MCF 10A (cell line): ENCODE measurements around the gene DOCK9. TPM values are rescaled to one million over a fixed set of nuclear protein-coding genes. Genes with fewer than 3 reads are reported as not detected.

ENCODE experiments used
- BruUV-seq: library from RNA; stranded (reverse); fragments of 400-500 nt; replicated peaks from 2 replicates; lab custom pipeline; 2021; lab: Mats Ljungman, UMichigan
- CTCF ChIA-PET: fragments of 300-600 bp; sonication (Branson Sonifier 250); formaldehyde crosslinking; extraction: SDS; loops from one replicate; lab custom pipeline; 2021; ENCODE audit warnings: antibody characterized with exemption, inconsistent platforms; lab: Yijun Ruan, JAX
- POLR2A ChIA-PET: fragments of 300-600, 350-650 bp; sonication (Branson Sonifier 250); formaldehyde crosslinking; extraction: SDS; loops from one replicate; lab custom pipeline; 2020; ENCODE audit warnings: antibody characterized with exemption, inconsistent platforms; lab: Yijun Ruan, JAX
- DNase-seq: peaks from one replicate; pipeline ENCODE4 v3.0.0-alpha.2; 2018; ENCODE audit not compliant: unreplicated experiment
- H3K27ac Mint-ChIP-seq: one replicate; pipeline ENCODE4 v1.8.0; 2022; ENCODE audit warnings: mild to moderate bottlenecking, low read depth, mixed read lengths; ENCODE audit not compliant: unreplicated experiment
- H3K27me3 Mint-ChIP-seq: one replicate; pipeline ENCODE4 v1.8.0; 2022; ENCODE audit warnings: mixed read lengths; ENCODE audit not compliant: insufficient read depth, unreplicated experiment
- H3K36me3 Mint-ChIP-seq: one replicate; pipeline ENCODE4 v1.8.0; 2022; ENCODE audit warnings: mild to moderate bottlenecking, moderate library complexity, mixed read lengths; ENCODE audit not compliant: insufficient read depth, unreplicated experiment
- H3K4me1 Mint-ChIP-seq: one replicate; pipeline ENCODE4 v1.8.0; 2022; ENCODE audit warnings: mixed read lengths; ENCODE audit not compliant: insufficient read depth, unreplicated experiment
- H3K4me3 Mint-ChIP-seq: one replicate; pipeline ENCODE4 v1.8.0; 2022; ENCODE audit warnings: mild to moderate bottlenecking, moderate library complexity, mixed read lengths; ENCODE audit not compliant: unreplicated experiment
- H3K9me3 Mint-ChIP-seq: one replicate; pipeline ENCODE4 v1.8.0; 2022; ENCODE audit warnings: mixed read lengths; ENCODE audit not compliant: unreplicated experiment
- intact Hi-C: fragments of 100-400 bp; cut with micrococcal nuclease; formaldehyde crosslinking; loops from 2 replicates; pipeline ENCODE4 v1.14.1; 2022
- total RNA-seq: library from RNA; stranded (reverse); gene quantifications from 2 replicates; pipeline ENCODE4 v1.2.3, GENCODE V29; 2022
- TF ChIP-seq, protein P1 (sequence below): fragments of 200-600 bp; IDR thresholded peaks from one replicate; pipeline ENCODE4 v1.8.0; 2022; ENCODE audit warnings: antibody characterized with exemption, mild to moderate bottlenecking; ENCODE audit not compliant: unreplicated experiment

The DOCK9 gene
- total RNA-seq, 1 experiment from 2014 or later = 77.0 TPM

DNA sequence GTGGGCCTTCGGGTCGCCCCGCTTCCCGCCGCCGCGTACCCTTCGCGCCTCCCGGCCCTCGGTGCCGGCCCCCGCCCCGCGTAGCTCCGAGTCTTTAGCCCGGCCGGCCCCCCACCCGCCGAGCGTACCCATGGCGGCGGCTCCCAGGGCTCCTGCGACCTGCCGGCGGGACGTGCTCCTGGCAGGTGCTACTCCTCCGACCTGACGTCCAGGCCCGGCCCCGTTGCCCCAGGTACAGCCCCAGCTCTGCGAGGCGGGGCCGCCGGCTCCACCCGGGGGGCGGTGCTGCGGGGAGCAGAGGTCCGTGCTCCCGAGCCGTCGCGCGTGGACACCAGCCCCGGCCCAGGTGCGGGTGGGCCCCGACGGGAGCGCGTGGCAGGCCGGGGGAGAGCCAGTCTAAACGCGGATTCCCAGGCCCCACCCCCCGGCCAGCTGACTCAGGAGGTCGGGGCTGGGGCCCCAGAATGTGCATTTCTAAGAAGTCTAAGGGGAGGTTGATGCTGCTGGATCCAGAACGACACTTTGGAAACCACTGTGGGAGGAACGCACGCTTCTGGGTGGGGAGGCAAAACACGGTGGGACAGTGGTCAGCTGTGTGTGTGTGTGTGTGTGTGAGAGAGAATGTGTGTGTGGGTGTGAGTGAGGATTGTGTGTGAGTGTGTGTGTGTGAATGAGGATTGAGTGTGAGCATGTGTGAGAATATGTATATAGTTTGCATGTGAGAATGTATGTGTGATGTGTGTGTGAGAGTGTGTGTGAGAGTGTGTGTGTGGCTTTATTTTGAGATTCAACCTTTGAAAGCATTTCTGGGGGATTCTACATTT, 225.2 kb downstream of the DOCK9 start, which contains the start of gene SLC15A1:
SLC15A1 (minus strand) TSS at position 206 of the 824 bp plus-strand sequence; CDS start at position 132, 74 bp downstream.
- H3K9me3 Mint-ChIP-seq = peaks cover 9% of the 10 kb centered on the region
- no peaks in the 10 kb centered on the region for H3K27me3 Mint-ChIP-seq
- no TSS peak for BruUV-seq
- no peak within 1 kb of the TSS for H3K27ac Mint-ChIP-seq
- H3K4me3 Mint-ChIP-seq = no peak within 1 kb of the TSS
- TF ChIP-seq, protein P1, sequence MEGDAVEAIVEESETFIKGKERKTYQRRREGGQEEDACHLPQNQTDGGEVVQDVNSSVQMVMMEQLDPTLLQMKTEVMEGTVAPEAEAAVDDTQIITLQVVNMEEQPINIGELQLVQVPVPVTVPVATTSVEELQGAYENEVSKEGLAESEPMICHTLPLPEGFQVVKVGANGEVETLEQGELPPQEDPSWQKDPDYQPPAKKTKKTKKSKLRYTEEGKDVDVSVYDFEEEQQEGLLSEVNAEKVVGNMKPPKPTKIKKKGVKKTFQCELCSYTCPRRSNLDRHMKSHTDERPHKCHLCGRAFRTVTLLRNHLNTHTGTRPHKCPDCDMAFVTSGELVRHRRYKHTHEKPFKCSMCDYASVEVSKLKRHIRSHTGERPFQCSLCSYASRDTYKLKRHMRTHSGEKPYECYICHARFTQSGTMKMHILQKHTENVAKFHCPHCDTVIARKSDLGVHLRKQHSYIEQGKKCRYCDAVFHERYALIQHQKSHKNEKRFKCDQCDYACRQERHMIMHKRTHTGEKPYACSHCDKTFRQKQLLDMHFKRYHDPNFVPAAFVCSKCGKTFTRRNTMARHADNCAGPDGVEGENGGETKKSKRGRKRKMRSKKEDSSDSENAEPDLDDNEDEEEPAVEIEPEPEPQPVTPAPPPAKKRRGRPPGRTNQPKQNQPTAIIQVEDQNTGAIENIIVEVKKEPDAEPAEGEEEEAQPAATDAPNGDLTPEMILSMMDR = no peak
- H3K4me1 Mint-ChIP-seq = no peaks in the 10 kb centered on the region
- DNase-seq = no peak
- no peaks in the 10 kb centered on the region for H3K36me3 Mint-ChIP-seq
- POLR2A ChIA-PET = interaction anchor here (0.8 kb wide), 1 partner anchor 1255 kb away, joined by 4 read pairs; no protein-coding TSS in a partner anchor
- CTCF ChIA-PET = no interaction called here
- intact Hi-C loops = no loop called here

DNA sequence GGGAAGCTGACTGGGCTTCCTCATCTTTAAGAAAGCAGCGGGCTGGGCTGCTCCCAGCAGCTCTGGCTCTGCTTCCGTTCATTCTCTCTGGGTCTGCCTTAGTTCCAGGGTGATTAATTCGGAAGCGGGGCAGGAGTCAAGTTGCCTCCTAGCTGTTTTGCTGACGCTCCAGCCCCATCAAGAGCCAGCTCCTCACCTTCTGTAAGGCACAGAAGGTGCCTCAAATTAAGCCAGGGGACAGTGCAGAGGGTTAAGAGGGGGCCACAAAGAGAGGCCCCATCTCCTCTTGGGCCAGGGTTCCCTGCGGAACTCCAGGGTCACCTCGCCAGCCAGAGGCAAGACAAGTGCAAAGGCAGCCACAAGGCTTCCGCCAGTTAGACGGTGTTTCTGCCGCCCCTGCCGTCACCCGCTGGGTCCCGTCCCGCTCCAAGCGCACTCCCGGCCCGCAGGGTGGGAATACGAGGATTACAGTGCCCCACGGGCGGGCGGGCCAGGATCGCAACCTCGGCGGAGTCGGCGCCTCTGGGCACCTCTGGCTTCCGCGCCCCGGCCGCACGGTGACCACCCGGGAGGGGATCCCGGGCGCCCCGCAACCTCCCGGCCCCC, 225.9 kb downstream of the DOCK9 start:
- Mint-ChIP-seq H3K9me3 (peaks cover 9% of the 10 kb centered on the region), H3K4me1 (peaks cover 4% of the 10 kb centered on the region), H3K27ac (no peak overlapping the region), H3K36me3 (no peaks in the 10 kb centered on the region), H3K27me3 (no peaks in the 10 kb centered on the region), H3K4me3 (no peak overlapping the region)
- no TSS peak for BruUV-seq
- DNase-seq = no peak
- intact Hi-C loops = no loop called here
- CTCF ChIA-PET = no interaction called here
- POLR2A ChIA-PET = interaction anchor here (0.8 kb wide), 1 partner anchor 1255 kb away, joined by 4 read pairs; no protein-coding TSS in a partner anchor
- TF ChIP-seq, protein P1 = no peak

DNA sequence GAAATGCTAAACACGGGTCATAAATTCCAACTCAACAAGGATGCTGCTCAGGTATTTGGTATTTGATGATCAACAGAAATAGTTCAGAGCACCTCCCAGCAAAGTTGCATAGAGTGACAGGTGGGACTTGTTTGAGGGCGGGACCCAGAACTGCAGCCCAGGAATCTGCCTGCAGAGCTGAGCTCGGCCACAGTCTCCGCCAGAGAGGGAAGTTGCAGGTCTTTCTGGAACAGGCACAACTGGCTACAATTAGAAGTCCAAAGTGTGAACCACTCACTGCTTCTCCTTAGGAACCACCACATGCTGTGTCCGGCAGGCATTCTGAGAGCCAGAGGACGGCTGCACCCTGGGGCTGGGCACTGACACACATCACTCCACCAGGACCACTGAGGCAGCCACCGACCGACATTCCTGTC, 226.5 kb downstream of the DOCK9 start:
- ChIA-PET POLR2A (interaction anchor here (0.6 kb wide), 1 partner anchor 715 kb away, joined by 3 read pairs; no protein-coding TSS in a partner anchor), CTCF (interaction anchor here (0.7 kb wide), 1 partner anchor 10 kb away, joined by 4 read pairs; no protein-coding TSS in a partner anchor)
- intact Hi-C loops = no loop called here
- Mint-ChIP-seq H3K36me3 (no peaks in the 10 kb centered on the region), H3K4me3 (no peak overlapping the region), H3K27me3 (no peaks in the 10 kb centered on the region), H3K4me1 (peaks cover 5% of the 10 kb centered on the region), H3K27ac (no peak overlapping the region), H3K9me3 (peaks cover 9% of the 10 kb centered on the region)
- DNase-seq = no peak
- BruUV-seq = no TSS peak
- TF ChIP-seq, protein P1 = no peak

DNA sequence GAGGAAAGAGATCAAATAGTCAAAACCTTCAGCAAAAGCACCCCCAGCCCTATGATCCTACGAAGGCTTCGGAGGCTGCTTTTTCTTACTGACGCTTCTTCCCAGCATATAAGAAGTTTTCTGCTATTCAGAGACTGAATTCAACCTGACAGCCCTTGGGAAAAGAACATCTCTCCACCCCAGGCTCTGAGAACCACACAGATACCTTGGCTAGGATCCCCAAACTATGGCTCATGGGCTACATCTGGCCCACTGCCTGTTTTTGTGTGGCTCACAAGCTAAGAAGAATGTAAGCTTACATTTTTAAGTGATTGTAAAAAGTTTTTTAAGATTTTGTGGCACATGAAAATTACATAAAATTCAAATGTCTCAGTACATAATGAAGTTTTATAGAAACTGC, 228.4 kb downstream of the DOCK9 start:
- intact Hi-C loops = no loop called here
- Mint-ChIP-seq H3K27me3 (no peaks in the 10 kb centered on the region), H3K4me1 (peaks cover 5% of the 10 kb centered on the region), H3K9me3 (peaks cover 9% of the 10 kb centered on the region), H3K36me3 (no peaks in the 10 kb centered on the region), H3K4me3 (no peak overlapping the region), H3K27ac (no peak overlapping the region)
- peak; percentile 47 for DNase-seq
- no TSS peak for BruUV-seq
- ChIA-PET CTCF (no interaction called here), POLR2A (no interaction called here)
- TF ChIP-seq, protein P1 = no peak
